ENCODE measurements around the gene JOSD2. TPM values are rescaled to one million over a fixed set of nuclear protein-coding genes. Genes with fewer than 3 reads are reported as not detected.

The JOSD2 gene
- total RNA-seq, 4 donors from 2014 or later: 31.3 to 59.4 (median 42.9) TPM

- no peak overlapping the region for H3K27ac ChIP-seq (replicated peaks in 1 of 4)
- intact Hi-C loops (cut with DNase I): loop anchor here (2.0 kb wide), 1 partner anchor 246 kb away; no protein-coding TSS in a partner anchor
- DNase-seq (ENCODE audit: extremely low spot score): no peak
- no peaks in the 10 kb centered on the region for H3K4me1 ChIP-seq
- no peaks in the 10 kb centered on the region for H3K36me3 ChIP-seq
- H3K4me3 ChIP-seq: no peak overlapping the region
- TF ChIP-seq, protein P1, sequence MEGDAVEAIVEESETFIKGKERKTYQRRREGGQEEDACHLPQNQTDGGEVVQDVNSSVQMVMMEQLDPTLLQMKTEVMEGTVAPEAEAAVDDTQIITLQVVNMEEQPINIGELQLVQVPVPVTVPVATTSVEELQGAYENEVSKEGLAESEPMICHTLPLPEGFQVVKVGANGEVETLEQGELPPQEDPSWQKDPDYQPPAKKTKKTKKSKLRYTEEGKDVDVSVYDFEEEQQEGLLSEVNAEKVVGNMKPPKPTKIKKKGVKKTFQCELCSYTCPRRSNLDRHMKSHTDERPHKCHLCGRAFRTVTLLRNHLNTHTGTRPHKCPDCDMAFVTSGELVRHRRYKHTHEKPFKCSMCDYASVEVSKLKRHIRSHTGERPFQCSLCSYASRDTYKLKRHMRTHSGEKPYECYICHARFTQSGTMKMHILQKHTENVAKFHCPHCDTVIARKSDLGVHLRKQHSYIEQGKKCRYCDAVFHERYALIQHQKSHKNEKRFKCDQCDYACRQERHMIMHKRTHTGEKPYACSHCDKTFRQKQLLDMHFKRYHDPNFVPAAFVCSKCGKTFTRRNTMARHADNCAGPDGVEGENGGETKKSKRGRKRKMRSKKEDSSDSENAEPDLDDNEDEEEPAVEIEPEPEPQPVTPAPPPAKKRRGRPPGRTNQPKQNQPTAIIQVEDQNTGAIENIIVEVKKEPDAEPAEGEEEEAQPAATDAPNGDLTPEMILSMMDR (IDR thresholded peaks at IDR 0.05): no peak
- no peak for TF ChIP-seq POLR2AphosphoS5 (IDR thresholded peaks at IDR 0.05)
- TF ChIP-seq POLR2A (IDR thresholded peaks at IDR 0.05; ENCODE audit: low read depth): no peak
- TF ChIP-seq EP300 (IDR thresholded peaks at IDR 0.05): no peak
- H3K27me3 ChIP-seq: peaks cover 0 to 32% (median 0%) of the 10 kb centered on the region in 4 donors
- H3K9me3 ChIP-seq: peaks cover 0 to 18% (median 13%) of the 10 kb centered on the region in 4 donors
- 84% methylated on average over 11 of the region's 18 CpGs for WGBS
Observed at GRCh38 chr19:50537306-50537685, 26.3 kb upstream of the JOSD2 start.

- H3K4me3 ChIP-seq: no peak overlapping the region
- H3K27me3 ChIP-seq: peaks cover 0 to 37% (median 0%) of the 10 kb centered on the region in 4 donors
- 92% methylated on average over 12 of the region's 16 CpGs for WGBS
- no peak for DNase-seq (ENCODE audit: extremely low spot score)
- H3K9me3 ChIP-seq: peaks cover 0 to 21% (median 16%) of the 10 kb centered on the region in 4 donors
- H3K4me1 ChIP-seq: no peaks in the 10 kb centered on the region
- TF ChIP-seq POLR2AphosphoS5 (IDR thresholded peaks at IDR 0.05) (no peak), POLR2A (IDR thresholded peaks at IDR 0.05; ENCODE audit: low read depth) (no peak), EP300 (IDR thresholded peaks at IDR 0.05) (no peak)
- TF ChIP-seq, protein P1 (IDR thresholded peaks at IDR 0.05): no peak
- intact Hi-C loops (cut with DNase I): loop anchor here (2.0 kb wide), 1 partner anchor 246 kb away; no protein-coding TSS in a partner anchor
- no peaks in the 10 kb centered on the region for H3K36me3 ChIP-seq
- no peak overlapping the region for H3K27ac ChIP-seq (replicated peaks in 1 of 4)
Observed at GRCh38 chr19:50536662-50537305, 25.8 kb upstream of the JOSD2 start.

DNA sequence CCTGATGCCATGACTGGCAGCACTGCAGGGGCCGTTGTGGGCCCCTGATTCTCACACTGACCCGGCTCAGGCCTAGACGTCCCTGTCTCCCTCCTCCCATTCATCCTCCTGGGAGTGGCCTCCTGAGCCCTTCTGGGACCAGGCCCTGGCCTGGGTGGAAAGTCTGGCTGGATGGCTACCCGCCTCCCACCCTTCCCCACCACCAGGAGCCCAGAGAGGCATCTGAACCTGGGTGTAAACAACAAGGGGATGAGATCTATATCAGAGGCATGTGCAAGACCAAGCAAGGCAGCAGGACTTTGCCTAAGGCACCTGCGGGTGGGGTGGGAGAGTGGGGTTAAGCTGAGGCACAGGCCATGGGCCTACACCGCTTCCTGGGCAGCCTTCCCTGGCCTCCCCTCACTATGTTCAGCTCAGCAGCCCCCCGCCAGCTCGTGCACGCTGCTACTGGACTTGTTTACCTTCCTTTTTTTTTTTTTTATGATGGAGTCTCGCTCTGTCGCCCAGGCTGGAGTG is 24.7 kb upstream of the JOSD2 start:
- WGBS: 78% methylated on average over 11 of the region's 11 CpGs
- intact Hi-C loops (cut with DNase I): loop anchor here (2.0 kb wide), 1 partner anchor 247 kb away; no protein-coding TSS in a partner anchor

DNA sequence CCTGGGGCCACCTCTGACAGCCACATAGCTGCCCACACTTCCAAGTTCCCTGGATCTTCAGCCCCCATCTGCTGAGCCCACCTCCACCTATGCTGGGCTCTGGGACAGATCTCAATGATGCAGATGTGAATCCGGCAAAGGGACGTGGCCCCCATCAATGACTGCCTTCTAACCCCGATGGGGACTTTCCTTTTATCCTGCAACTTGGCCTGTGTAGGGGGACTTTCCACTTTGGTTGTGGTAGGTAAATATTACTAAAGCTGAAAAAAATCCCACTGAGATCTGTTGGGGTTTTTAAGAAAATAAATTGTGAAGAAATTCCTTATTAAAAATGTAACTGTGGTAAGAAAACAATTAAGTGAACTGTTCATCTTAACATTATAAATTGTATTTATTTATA is 23.5 kb upstream of the JOSD2 start:
- Histone ChIP-seq H3K27ac (replicated peaks in 1 of 4) (no peak overlapping the region), H3K27me3 (peaks cover 0 to 60% (median 0%) of the 10 kb centered on the region in 4 donors), H3K4me3 (no peak overlapping the region), H3K4me1 (no peaks in the 10 kb centered on the region), H3K9me3 (peaks cover 0 to 21% (median 16%) of the 10 kb centered on the region in 4 donors), H3K36me3 (no peaks in the 10 kb centered on the region)
- DNase-seq (ENCODE audit: extremely low spot score): no peak
- TF ChIP-seq POLR2A (IDR thresholded peaks at IDR 0.05; ENCODE audit: low read depth) (no peak), POLR2AphosphoS5 (IDR thresholded peaks at IDR 0.05) (no peak), EP300 (IDR thresholded peaks at IDR 0.05) (no peak)
- TF ChIP-seq, protein P1 (IDR thresholded peaks at IDR 0.05): no peak
- intact Hi-C loops (cut with DNase I): no loop called here
- WGBS: 82% methylated on average over 3 of the region's 3 CpGs

More for the DNA sequence above, 24.7 kb upstream of the JOSD2 start:
- no peaks in the 10 kb centered on the region for H3K36me3 ChIP-seq
- no peak overlapping the region for H3K4me3 ChIP-seq
- peaks cover 0 to 21% (median 16%) of the 10 kb centered on the region in 4 donors for H3K9me3 ChIP-seq
- TF ChIP-seq POLR2AphosphoS5 (IDR thresholded peaks at IDR 0.05) (no peak), POLR2A (IDR thresholded peaks at IDR 0.05; ENCODE audit: low read depth) (no peak), EP300 (IDR thresholded peaks at IDR 0.05) (no peak)
- TF ChIP-seq, protein P1 (IDR thresholded peaks at IDR 0.05): no peak
- no peak for DNase-seq (ENCODE audit: extremely low spot score)
- no peak overlapping the region for H3K27ac ChIP-seq (replicated peaks in 1 of 4)
- H3K27me3 ChIP-seq: peaks cover 0 to 48% (median 0%) of the 10 kb centered on the region in 4 donors
- H3K4me1 ChIP-seq: no peaks in the 10 kb centered on the region

Data from esophagus muscularis mucosa (tissue), 4 donors.